HG03520 (cell line): Measurements from ENCODE around the gene ZNF768.
A peak's percentile ranks its signal among the peaks of the same experiment; 100 is the strongest.
"Not testable (repeated sequence)": the region's sequence is repeated elsewhere in the genome, so short reads cannot be mapped to it uniquely, and the experiment has no call there.

Experiments
- ATAC-seq: cut with Tn5 transposase; IDR thresholded peaks from one replicate; pipeline ENCODE4 v1.9.1; 2021; ENCODE audit warnings: mild to moderate bottlenecking, moderate library complexity; ENCODE audit not compliant: unreplicated experiment

The ZNF768 gene

DNA sequence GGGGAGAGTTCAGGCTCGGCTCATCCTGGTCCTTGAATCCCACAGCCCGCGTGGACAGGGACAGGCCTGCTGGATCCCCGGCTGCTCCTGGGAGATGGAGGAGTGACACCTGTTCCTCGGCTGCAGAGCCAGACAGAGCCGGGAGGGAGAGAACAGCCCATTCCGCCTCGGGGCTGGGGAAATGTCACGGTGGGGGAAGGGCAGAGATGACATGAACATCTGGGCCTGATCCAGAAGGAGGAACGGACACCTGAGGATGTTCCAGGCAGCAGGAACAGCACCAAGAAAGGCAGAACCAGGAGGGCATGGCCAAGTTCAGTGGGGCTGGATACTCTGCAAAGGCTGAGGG is 29.7 kb upstream of the ZNF768 start:
- no peak for ATAC-seq

- no peak for ATAC-seq
These were observed 29.2 kb upstream of the ZNF768 start for GRCh38 chr16:30555315-30556124.

DNA sequence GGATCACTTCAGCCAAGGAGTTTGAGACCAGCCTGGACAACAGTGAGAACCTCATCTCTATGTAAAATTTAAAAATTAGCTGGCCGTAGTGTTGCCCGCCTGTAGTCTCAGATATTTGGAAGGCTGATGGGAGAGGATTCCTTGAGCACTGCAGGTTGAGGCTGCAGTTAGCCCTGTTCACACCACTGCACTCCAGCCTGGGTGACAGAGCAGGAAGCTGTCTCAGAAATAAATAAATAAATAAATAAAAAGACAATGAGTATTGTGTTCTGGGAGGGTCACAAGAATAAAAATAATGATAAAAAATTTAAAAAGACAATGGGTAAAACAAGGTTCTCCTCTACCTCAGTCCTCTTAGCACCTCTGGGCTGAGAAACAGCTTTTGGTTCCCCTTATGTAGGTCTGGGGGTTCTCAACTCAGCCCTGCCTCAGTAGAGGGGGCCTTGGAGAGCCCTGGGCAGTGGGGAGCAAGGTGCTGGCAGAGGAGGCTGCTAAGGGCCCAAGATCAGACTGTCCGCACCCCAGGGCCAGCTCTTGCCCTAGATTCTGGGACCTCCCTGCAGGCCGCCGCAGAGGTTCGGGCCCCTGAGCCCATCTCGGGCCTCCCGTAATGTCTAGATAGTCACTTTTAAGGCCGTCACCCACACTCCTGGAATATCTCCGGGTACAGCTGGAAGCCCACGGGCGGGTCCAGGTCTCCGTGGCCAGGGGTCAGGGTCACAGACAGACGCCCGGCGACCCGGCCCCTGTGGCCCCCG is 28.4 kb upstream of the ZNF768 start:
- ATAC-seq, result no peak

DNA sequence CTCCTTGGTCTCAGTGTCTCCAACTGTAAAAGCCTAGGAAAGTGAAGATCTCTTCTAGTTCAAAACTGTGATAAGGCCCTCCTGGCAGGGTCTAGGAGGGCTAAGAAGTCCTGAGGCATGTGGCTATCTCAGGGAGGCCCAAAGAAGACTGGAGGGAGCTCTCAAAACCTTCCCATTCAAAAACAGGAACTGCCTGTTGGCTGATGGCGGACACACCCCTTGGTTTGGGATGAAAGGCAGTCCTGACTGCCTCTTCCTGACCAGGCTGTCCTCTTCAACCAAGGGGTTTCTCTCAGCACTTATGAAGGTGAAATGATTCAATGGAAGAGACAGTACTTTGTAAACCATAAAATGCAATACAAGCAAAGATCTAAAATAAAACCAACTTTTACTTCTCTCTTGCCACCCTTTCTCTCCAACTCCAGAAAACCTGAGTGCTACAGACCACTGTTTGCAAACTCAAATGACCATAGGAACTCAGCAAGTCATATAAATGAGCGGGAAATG is 27.1 kb upstream of the ZNF768 start:
- ATAC-seq, result no peak

DNA sequence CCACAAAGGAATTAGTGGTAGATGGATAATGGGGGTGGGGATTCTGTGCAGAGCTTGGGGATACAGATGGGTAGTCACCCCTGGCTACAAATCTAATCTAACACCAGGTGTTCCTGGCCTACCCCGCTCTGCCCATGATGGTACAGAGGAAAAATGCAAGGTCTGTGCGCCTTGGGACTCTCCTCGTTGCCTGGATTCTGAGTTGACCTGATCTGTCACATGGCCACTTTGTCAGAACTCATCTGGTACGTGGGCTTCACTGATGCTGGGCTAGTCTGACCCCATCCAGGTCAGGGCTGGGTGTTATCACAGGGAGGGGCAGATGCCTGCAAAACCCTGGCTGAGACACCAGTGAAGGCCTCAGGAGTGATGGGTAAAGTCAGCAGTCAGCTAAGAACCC is 26.6 kb upstream of the ZNF768 start:
- ATAC-seq, result no peak

DNA sequence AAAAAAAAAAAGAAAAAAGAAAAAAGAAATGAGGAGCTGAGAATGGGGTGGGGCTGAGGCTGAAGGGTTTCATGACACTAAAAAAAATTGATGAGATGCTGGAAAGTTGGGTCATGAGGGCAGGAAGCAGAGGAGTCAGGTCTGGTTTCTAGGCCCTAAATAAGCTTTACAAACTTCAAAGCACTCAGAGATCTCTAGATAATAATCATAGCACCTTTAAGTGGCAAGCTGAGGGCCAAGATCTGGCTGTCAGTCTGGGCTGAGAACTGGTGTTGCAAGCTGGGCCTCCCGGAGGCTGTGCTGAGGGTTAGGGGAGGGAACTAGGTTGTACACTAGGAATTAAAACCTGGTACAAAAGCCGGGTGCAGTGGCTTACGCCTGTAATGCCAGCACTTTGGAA is 25.4 kb upstream of the ZNF768 start:
- ATAC-seq, result no peak

DNA sequence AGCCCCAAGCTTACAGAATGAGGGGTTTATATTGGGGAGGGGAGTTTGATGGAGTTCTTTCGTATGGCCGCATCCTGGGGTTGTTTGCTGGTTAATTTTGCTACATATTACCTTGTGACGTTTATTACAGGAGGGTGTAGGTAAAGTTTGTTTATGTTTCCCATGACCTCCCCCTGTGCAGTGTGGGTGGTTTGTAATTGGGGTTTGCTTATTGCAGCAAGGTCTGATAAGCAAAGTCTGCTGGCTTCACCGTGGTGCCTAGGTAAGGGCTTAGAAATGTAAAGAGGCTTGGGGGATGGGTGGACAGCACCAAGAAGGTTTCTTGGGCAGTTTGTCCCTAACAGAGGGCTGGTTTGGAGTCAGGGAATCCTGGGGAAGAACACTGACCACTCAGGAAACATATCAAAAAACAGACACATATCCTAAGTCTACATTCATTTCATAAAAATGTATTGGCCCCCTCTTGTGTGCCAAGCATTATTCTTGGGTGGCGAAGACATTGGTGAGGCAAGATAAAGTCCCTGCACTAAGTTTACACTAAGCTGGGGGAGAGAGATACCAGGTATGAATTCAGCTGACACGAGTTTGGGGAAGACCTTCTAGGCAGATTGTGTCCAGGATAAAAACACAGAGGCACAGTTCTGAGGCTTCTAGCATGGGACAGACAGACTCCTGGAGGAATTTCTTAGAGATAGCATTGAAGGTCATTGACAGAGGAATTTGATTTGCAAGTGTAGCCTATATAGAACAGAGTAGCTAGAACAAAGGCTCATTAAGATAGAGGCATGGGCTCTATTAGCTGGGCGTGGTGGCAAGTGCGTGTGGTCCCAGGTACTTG is 22.3 kb upstream of the ZNF768 start:
- ATAC-seq, result no peak

DNA sequence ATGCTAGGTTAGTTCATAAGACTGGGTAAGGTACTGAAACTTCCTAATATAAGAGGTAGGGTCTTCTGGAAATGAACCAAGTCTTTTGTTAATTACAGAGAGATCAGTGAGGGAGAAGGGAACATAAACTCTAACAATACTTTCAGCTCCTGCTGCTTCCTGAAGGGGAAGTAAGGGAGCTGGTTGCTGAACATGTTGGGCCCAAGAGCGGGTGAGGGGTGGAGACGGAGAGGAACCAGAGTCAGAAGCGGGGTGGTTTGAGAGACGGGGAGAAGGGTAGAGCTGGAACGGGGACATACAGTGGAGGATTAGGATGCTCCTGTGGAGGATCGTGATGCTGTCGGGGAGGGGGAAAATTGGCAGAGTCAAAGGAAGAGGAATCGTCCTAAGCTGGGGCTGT is 19.7 kb upstream of the ZNF768 start:
- no peak for ATAC-seq

GRCh38 chr16:30543067-30543466 is 16.7 kb upstream of the ZNF768 start:
- no peak for ATAC-seq

GRCh38 chr16:30541502-30542329 is 15.3 kb upstream of the ZNF768 start:
- ATAC-seq, result no peak

GRCh38 chr16:30540916-30541464 is 14.6 kb upstream of the ZNF768 start:
- ATAC-seq, result not testable (repeated sequence)

GRCh38 chr16:30539986-30540526 is 13.7 kb upstream of the ZNF768 start:
- not testable (repeated sequence) for ATAC-seq

DNA sequence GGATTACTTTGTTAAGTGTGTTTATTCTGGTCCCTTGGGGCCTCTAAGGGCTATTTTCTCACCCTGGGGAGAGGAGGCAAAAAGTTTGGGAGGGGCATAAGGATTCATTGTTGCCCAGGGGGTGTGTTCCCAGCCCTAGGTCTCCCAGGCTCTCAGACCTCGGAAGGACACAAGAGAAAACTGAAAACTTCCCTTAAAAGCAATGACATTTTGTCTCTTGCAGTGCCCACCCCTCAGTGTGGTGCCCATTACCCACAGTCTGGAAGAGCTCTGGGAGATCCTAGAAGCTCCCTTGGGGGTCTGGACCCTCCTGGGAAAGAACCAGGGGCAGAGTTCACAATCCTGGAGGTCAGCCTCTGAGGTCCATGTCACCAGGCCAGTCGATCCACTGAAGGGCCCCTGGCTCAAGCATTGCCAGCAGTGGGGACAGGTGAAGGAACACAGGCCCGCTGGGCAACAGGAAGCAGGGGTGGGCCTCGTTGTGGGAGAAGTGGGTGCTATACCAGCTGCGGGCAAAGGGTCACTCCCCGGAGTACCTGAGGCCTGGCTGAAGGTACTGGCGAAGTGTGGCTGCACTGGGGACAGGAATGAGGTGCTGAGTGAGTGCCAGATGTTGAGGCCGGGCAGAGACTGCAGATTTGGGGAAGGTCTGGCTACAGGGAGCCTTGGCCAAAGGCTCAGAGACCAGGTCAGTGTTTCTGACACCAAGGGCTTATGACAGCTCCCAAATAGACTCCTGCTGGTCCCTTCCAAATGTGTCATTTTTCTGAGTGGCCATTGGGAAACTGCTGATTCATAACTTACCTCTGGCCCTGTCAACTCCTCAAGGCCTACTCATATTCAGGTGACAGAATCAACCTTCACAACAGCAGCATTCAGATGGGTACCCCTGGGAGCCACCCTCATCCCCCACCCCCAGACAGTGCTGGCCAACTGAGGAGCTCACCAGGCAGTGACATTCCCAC is 12.9 kb upstream of the ZNF768 start:
- no peak for ATAC-seq

GRCh38 chr16:30536391-30537024 is 10.1 kb upstream of the ZNF768 start:
- not testable (repeated sequence) for ATAC-seq

- ATAC-seq, result peak; percentile 50
These were observed 9.4 kb upstream of the ZNF768 start for GRCh38 chr16:30535777-30536190.

DNA sequence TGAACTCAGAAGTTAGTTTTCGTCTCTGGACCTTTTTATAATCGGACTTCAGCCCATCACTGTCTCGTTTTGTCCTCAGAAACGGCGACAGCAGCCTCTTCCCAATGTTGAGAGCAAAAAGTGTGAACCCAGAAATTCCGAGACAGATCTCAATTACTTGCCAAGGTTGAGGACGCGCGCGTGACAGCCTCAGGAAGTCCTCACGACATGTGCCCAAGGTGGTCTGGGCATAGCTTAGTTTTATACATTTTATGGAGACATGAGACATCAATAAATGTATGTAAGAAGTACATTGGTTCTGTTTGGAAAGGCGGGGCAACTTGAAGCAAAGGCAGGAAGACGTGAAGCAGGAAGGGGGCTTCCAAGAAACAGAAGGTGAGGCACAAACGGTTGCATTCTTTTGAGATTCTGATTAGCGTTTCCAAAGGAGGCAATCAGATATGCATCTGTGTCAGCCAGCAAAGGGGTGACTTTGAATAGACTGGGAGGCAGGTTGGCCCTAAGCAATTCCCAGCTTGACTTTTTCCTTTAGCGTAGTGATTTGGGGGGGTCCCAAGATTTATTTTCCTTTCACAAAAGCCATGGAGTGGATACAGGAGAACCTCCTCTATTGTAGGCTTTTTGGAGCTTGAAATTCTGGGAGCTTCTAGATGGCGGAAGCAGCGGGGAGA is 8.9 kb upstream of the ZNF768 start:
- no peak for ATAC-seq

DNA sequence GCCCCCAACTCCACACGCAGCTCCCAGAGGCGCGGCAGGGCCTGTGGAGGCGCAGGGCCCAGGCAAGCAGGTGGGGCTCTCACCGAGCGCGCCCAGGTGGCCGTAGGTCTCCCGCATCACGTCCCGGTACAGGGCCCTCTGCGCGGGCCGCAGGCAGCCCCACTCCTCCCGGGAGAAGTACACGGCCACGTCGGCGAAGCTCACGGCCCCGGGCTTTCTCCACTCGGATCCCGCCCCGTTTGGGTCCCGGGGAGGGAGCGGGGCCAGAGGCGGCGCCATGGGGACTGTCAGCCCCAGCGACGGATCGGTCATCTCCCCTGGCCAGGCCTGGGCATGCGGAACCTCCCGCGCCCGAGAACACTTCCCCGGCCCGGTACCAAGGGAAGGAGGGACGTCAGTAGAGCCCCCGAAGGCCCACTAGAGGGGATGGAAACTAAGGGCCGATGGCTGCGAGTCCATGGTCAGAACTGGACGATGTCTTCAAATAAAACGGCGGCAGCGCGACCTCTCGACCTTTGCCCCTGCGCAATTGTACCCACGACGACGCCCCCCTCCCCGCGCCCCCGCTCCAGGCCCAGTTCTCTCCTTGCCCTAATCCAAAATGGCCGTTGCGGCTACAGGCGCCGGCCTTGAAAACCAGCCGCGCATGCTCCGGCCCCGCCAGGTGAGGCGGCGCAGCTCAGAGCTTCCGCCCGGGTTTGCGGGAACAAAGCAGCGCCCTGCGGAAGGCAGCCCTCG is 8.2 kb upstream of the ZNF768 start, which contains the start of gene ZNF747:
TSS of gene ZNF747 (minus strand) at position 491 of the 738 bp plus-strand sequence. CDS start at position 312, 179 bp downstream.
- peak; percentile 43 for ATAC-seq
